Left lobe of liver (tissue), 2 donors: ENCODE data around the gene GALE. TPM values are rescaled to one million over a fixed set of nuclear protein-coding genes. Genes with fewer than 3 reads are reported as not detected.
A peak's percentile ranks its signal among the peaks of the same experiment; 100 is the strongest.

Experiments used
- ATAC-seq: fragments of 200-7000 bp; cut with Tn5 transposase; one replicate; pipeline ENCODE4 v1.9.1; 2020; ENCODE audit warnings: mild to moderate bottlenecking, moderate library complexity
- DNase-seq: peaks from one replicate; pipeline ENCODE4 v3.0.0-alpha.2; 2020; ENCODE audit warnings: low spot score
- total RNA-seq: library from RNA; stranded (reverse); gene quantifications from one replicate; pipeline ENCODE4 v1.2.1, GENCODE V29; 2021
- donor health status: DM: no; HTN: no; CAD: no; lungs with moderate emphysema.
- donor health status: DM: no; HTN: yes; CAD: no.

The GALE gene
- total RNA-seq, 1 donor from 2014 or later: 43.1 TPM

DNA sequence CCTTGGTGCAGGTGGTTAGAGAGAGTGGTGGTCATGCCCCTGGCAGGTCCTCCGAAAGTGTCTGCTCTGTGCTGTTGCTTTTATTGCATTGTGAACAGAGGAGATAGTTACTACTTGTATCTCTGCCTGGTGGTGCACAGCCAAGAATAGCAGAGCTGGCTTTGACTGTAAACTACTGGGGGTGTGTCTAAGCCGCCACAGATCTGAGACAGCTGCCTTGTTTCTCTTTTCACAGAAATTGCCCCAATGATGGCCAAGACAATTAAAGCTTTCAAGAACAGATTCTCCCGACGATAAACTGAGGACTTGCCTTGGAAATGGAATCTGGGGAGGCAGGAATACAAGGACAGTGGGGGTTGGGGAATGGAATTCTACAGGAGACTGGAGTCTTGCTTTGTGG, 41.3 kb downstream of the GALE start:
- no peak for ATAC-seq
- peak; percentile 26 for DNase-seq

DNA sequence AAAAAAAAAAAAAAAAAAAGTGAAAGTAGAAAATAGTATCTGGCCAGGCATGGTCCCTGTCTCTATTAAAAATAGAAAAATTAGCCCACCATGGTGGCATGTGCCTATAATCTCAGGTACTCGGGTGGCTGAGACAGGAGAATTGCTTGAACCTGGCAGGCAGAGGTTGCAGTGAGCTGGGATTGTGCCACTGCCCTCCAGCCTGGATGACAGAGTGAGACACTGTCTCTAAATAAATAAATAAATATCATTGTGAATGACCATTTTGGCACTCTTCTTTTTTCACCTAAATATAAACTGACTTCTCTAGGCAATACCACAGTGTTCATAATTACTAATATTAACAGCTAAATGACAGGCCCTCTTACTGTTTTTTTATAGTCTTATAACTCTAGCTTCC, 42.7 kb downstream of the GALE start:
- ATAC-seq (no peak), DNase-seq (no peak)

DNA sequence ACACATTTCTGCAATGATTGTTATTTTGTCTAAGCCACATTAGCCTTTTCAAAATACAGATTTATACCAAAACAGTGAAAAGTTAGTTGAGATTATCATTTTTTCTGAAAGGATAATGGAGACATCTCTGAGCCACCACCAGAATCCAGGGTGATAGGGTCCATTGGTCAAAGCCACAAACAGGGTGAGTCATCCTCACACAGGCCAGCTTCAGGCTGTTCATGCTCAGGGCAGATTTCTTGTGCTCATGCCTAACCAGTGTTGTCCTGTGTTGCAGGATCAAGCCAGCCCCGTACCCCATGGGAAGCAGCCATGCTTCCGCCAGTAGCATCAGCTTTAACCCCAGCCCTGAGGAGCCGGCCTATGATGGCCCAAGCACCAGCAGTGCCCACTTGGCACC, 43.9 kb downstream of the GALE start:
- DNase-seq (no peak), ATAC-seq (no peak)

DNA sequence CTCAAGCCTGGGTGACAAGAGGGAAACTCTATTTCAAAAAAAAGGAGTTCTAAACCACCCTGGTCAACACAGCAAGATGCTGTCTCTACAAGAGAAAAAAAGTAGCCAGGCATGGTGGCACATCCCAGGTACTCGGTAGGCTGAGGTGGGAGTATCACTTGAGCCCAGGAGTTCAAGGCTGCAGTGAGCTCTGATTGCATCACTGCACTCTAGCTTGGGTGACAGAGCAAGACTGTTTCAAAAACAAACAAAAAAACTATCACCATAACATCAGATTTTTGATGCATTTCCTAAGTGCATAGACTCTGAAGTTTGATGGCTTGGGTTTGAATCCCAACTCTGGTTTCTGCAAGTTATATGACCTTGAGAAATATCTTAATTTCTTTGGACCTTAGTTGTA, 47.6 kb downstream of the GALE start:
- ATAC-seq: no peak
- DNase-seq: no peak

DNA sequence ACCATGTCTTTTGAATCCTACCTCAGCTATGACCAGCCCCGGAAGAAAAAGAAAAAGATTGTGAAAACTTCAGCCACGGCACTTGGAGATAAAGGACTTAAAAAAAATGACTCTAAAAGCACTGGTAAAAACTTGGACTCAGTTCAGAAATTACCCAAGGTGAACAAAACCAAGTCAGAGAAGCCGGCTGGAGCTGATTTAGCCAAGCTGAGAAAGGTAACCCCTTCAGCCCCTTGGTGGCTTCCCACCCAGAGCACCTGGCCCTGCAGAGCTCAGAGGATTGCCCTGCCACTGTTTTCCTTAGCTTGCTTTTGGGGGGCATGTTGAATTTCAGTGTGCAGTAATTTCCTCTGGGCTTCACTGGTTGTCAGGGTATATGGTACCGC, 48.7 kb downstream of the GALE start:
- DNase-seq (no peak), ATAC-seq (no peak)

DNA sequence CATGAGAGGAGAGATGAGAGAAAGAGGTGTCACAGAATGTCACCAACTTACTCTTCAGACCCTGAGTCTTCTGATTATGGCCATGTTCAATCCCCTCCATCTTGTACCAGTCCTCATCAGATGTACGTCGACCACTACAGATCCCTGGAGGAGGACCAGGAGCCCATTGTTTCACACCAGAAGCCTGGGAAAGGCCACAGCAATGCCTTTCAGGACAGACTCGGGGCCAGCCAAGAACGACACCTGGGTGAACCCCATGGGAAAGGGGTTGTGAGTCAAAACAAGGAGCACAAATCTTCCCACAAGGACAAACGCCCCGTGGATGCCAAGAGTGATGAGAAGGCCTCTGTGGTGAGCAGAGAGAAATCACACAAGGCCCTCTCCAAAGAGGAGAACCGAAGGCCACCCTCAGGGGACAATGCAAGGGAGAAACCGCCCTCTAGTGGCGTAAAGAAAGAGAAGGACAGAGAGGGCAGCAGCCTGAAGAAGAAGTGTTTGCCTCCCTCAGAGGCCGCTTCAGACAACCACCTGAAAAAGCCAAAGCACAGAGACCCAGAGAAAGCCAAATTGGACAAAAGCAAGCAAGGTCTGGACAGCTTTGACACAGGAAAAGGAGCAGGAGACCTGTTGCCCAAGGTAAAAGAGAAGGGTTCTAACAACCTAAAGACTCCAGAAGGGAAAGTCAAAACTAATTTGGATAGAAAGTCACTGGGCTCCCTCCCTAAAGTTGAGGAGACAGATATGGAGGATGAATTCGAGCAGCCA, 49.3 kb downstream of the GALE start:
- DNase-seq (no peak), ATAC-seq (peak; percentile 89)

DNA sequence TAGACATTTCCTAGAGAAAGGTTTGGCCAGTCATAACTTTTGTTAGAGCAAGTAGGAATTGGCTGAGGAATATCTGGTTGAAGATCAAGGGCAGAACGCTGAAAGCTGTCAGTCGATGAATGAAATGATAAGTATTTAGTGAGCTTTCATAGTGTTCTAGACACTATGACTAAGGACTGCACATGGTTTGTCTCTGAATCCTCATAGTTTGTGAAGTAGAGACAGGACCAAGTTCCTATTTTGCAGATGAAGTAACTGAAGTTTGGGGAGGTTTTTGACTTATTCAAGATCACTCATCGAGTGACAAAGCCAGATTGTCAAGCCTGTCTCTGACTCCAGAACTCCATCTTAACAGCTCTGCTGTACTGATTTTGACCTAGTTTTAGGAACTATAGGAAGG, 52.5 kb downstream of the GALE start:
- ATAC-seq (no peak), DNase-seq (no peak)

Other genes with a start within 250 kb of the GALE start
- 19.7 TPM for gene ID3, start 241.3 kb downstream of the GALE start, total RNA-seq
- gene RPL11, start 108.9 kb downstream of the GALE start, total RNA-seq: 306 TPM
- 35.2 TPM for gene ELOA, start 57.3 kb downstream of the GALE start, total RNA-seq
- gene PITHD1, start 22.3 kb downstream of the GALE start, total RNA-seq: 32.9 TPM
- 32.5 TPM for gene LYPLA2, start 9.6 kb downstream of the GALE start, total RNA-seq
- 170 TPM for gene HMGCL, start 24.7 kb upstream of the GALE start, total RNA-seq
- gene FUCA1, start 67.5 kb upstream of the GALE start, total RNA-seq: 39.0 TPM
- gene CNR2, start 112.6 kb upstream of the GALE start, total RNA-seq: not detected
- 32.1 TPM for gene PNRC2, start 159.1 kb upstream of the GALE start, total RNA-seq
- 31.1 TPM for gene SRSF10, start 179.6 kb upstream of the GALE start, total RNA-seq